H1 (cell line): Measurements from ENCODE around the gene APOBEC3G. TPM values are rescaled to one million over a fixed set of nuclear protein-coding genes. Genes with fewer than 3 reads are reported as not detected.

ENCODE experiments used
- EGR1 ChIP-seq: IDR thresholded peaks from 2 replicates; pipeline ENCODE4 v1.6.1; 2011; ENCODE audit warnings: low read depth, low read length, borderline replicate concordance
- GABPA ChIP-seq: IDR thresholded peaks from 2 replicates; pipeline ENCODE4 v1.6.1; 2011; ENCODE audit warnings: mild to moderate bottlenecking, low read length, moderate library complexity, borderline replicate concordance; ENCODE audit not compliant: insufficient read depth
- RXRA ChIP-seq: IDR thresholded peaks from 2 replicates; pipeline ENCODE4 v1.6.1; 2011; ENCODE audit warnings: low read depth, mild to moderate bottlenecking, low read length, moderate library complexity; ENCODE audit not compliant: insufficient read depth
- polyA plus RNA-seq, 7 experiments: library from polyadenylated mRNA; depleted of rRNA in 3 of 7; stranded (reverse) in 5 of 7; unstranded in 2 of 7; fragments of >200 nt in 5 of 7; fragments of 200-250 nt in 2 of 7; gene quantifications; 1 replicate in 5 of 7; 2 replicates in 1 of 7; 4 replicates in 1 of 7; pipeline versions ENCODE4 v1.2.1 to v1.2.3, GENCODE V29; 2011 to 2013; ENCODE audit warnings: missing spikeins in 2 of 7, mixed read lengths in 2 of 7
- total RNA-seq: library from RNA; stranded (reverse); fragmentation: NEBNext Ultra II Directional; extraction: Animal tissue kit (Norgen Biotek cat#: 25700); gene quantifications from 2 replicates; pipeline ENCODE4 v1.2.1, GENCODE V29; 2021
- TF ChIP-seq, protein P1 (sequence below): IDR thresholded peaks from 2 replicates; pipeline ENCODE4 v1.6.1; 2012; ENCODE audit warnings: inconsistent platforms
- TF ChIP-seq, protein P2 (sequence below): IDR thresholded peaks from 2 replicates; pipeline ENCODE4 v1.6.1; 2012; ENCODE audit warnings: low read length, inconsistent platforms

APOBEC3G gene
- total and polyA plus RNA-seq, 2 of the 8 experiments (the other 6 are each of a cell fraction or from before 2014, with no cell fraction given): 1.7 to 2.0 TPM

DNA sequence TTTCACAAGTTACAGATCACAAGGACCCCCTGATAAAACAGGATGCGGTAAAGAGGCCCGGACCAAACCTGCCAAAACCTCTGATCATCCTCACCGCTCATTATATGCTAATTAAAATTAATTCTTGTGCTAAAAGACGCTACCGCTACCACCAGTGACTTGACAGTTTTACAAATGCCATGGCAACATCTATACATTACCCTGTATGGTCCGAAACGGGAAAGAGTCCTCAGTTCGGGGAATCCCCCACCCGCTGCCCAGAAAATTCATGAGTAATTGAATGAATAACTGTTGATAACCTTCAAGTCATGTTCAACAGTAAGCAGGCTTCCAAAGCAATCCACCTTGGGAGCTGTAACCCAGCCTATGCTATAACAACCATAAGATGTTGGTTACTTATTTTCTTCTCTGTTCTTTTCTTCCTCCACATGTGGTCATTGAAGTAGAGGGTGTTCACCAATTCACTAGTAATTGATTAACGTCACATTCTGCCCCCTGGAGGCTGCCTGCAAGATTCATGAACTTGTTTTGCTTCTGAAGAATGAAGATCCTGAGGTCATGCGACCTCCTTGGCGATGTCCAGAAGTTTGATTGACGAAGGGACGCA lies 40.6 kb downstream of the APOBEC3G start (continued):
- TF ChIP-seq, protein P1, sequence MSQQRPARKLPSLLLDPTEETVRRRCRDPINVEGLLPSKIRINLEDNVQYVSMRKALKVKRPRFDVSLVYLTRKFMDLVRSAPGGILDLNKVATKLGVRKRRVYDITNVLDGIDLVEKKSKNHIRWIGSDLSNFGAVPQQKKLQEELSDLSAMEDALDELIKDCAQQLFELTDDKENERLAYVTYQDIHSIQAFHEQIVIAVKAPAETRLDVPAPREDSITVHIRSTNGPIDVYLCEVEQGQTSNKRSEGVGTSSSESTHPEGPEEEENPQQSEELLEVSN: peak; percentile 20; the same call in 1 of the 2 replicates
- TF ChIP-seq RXRA: no peak
- no peak for TF ChIP-seq GABPA
- TF ChIP-seq EGR1: no peak
- TF ChIP-seq, protein P2, sequence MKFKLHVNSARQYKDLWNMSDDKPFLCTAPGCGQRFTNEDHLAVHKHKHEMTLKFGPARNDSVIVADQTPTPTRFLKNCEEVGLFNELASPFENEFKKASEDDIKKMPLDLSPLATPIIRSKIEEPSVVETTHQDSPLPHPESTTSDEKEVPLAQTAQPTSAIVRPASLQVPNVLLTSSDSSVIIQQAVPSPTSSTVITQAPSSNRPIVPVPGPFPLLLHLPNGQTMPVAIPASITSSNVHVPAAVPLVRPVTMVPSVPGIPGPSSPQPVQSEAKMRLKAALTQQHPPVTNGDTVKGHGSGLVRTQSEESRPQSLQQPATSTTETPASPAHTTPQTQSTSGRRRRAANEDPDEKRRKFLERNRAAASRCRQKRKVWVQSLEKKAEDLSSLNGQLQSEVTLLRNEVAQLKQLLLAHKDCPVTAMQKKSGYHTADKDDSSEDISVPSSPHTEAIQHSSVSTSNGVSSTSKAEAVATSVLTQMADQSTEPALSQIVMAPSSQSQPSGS: no peak
